Measurements from ENCODE around the gene MAP4K5.

Gene MAP4K5

DNA sequence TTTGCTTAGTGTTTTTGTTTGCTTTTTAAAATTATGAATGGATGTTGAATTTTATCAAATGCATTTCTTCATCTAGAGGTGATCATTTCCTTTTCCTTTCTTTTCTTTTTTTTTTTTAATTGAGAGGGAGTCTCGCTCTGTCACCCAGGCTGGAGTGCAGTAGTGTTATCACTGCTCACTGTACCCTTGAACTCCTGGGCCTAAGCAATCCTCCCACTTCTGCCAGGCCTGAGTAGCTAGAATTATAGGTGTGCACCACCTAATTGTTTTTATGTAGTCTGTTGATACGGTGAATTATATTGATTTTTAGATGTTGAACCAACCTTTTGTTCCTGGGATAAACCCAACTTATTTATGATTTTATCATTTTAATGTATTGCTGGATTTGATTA lies 134.2 kb downstream of the MAP4K5 start:
- DNase-seq = no peak

DNA sequence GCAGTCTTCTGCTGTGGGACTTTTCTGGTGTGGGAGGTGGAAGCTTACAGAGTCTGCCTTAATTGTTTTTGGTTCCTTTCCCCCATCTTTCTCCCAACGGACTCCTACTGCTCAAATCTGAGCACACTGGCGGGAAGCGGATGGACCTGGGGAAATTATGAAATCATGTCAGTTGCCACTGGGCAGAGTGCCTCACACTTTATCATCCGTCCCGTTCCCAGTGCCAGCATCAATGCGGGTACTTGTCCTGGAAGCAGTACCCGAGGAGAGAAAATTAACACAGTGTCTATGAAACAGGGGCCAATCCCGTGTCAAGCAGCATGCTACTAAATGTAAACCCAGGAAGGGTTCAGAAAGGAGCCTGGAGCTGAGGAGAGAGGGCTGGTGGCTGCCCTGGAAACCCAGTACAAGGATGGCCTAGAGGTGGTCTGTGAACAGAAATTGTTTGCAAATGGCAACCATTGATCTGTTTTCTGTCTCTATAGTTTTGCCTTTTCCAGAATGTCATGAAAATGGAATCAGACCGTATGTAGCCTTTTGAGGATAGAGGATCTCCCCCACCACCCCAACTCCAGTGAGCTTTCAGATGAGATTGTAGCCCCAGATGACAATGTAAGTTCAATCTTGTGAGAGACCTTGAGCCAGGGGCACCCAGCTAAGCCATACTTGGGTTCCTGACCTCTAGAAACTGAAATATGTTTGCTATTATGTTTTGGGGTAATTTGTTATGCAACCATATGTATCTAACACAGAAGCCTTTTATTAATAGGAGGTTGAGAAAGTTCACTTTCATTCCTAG lies 134.8 kb downstream of the MAP4K5 start:
- DNase-seq = no peak

DNA sequence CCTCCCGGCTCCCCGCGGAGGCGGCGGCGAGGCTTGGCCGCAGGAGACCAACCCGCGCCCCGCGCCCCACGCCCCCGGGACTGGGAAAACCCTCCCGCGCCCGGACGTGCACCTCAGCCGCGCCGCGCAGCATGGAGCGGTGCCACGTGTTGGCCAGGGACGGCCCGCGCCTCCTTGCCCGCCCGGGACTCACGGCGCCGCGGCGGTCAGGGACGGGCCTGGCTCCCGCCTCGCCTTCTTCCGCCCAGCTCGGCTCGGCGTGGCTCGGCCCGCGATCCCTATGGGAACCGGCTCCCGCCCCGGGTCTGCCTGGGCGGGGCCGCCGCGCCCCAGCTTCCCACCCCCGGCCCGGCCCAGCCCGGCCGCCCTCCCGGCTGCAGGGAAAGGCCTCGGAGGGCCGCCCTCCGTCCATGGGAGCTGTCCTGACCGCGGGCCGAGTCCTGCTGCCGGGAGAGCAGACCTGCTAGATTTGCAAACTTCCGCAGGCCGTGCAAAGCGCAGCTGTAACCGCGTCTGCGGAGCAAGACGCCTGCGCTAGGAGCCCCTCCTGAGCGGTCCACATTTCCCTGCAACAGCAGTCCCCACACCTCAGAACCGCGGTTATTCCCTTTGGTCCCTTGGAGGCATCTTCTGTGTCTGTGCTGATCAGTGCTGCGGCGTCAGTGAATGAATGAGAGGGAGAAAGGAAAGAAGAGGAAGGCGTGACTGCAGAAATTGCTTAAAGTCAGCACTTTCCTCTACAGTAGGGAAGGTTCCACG lies 135.6 kb downstream of the MAP4K5 start, which contains the start of gene CDKL1:
Gene CDKL1, minus strand, starts transcription at position 251 of the 759 bp plus-strand sequence. CDS start 1,013 bp downstream, outside the sequence.
- no peak for DNase-seq

DNA sequence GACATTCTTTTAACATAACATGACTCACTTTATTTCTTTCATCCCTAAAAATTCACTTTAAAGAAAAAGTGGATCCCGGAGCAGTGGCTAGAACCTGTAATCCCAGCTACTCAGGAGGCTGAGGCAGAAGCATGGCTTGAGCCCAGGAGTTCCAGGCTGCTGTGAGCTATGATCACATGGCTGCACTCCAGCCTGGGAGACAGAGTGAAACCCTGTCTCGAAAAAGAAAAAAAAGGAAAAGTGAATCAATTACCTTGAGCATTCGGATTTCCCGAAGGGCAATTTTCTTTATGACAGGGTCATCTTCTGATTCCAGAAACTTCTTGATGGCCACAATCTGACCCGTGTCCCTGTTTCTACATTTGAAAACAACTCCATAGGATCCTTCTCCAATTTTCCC lies 136.9 kb downstream of the MAP4K5 start:
- DNase-seq = no peak

- no peak for DNase-seq
Observed at GRCh38 chr14:50394713-50395112, 137.7 kb downstream of the MAP4K5 start.

DNA sequence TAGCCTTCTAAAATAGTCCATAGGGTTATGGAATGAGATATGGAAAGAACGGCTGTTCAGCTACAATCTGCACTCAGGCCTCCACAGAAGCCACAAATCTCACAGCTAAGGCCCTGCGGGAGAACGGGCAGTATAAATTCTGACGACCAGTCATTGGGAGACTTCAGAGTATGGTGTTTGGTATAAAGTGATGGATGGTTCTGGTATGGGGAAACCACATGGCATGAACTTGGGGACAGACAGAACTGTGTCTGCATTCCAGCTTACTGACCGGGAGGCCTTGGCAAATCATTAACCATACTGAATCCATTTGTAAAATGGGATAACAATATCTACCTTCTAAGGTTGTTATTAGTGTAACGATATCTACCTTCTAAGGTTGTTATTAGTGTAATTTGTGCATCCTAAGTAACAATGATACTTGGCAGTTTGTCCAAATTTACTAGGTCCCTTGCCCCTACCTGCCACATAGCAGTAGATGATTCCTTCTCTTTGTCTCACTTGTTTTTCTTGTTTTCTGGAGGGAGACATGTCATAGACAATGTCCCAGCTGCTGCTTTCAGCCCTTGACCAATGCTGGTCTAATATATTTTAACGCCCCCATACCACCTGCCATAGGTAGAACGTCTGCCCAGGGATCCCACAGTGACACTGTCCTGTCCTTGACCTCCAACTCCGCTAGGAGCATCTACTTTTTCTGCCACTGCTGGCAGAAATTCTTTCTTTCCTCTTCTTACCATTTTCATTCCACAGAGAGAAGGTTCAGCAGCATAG lies 142.5 kb downstream of the MAP4K5 start:
- DNase-seq = no peak

- no peak for DNase-seq
Observed at GRCh38 chr14:50388256-50388931, 144.0 kb downstream of the MAP4K5 start.

- no peak for DNase-seq
Observed at GRCh38 chr14:50387548-50387947, 144.8 kb downstream of the MAP4K5 start.

- DNase-seq = no peak
Observed at GRCh38 chr14:50383618-50384225, 148.6 kb downstream of the MAP4K5 start.

DNA sequence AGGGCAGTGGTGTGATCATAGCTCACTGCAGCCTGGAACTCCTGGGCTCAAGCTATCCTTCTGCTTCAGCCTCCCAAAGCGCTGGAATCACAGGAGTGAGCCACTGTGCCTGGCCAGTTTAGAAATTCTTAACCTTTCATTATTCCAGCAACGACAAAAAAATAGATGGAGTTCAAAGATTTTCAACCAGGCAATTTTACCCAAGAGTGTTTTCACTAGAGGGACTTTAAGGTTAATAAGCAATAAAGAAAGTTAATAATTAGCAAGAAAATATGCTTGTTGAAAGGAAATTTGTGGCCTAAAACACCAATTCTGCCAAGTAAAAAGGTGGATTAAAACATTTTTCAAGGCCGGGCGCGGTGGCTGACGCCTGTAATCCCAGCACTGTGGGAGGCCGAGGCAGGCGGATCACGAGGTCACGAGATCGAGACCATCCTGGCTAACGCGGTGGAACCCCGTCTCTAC lies 150.5 kb downstream of the MAP4K5 start:
- no peak for DNase-seq

DNA sequence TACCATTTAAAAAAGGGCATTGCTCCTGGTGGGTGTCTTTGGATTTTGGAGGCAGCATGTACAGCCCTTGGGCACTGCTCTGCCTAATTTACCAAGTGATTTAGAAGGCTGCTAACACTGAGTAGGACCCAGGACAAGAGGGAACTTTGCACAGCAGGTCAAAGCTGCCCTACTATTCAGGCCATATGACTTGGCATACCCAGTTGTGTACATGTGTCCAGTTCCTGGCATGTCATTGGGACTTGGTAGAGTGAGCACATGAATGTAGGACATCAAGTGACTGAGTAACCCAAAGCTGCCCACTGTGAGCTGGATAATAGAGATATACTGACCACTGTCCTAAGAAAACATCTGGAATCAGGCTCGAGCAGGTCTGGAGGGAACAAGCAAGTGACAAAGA lies 151.4 kb downstream of the MAP4K5 start:
- no peak for DNase-seq

GRCh38 chr14:50380455-50380854 lies 151.9 kb downstream of the MAP4K5 start:
- DNase-seq = no peak

DNA sequence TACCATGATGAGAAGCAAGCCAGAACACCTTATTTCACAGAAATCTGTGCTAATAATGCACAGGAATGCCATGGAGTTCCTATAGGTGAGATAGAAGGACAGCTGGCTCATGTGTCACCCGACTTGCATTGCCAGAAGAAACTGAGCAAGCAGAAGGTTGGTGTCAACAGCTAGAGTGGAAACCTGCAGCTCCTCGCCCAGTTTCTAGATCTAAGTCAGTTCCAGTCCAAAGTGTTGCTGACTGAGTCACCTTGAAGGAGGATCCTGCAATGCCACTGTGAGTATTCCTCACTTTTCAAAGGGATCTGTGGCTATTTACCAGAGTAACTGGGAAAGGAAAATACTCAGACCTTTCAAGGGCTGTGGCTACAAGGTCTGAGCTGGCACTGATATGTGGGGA lies 152.8 kb downstream of the MAP4K5 start:
- DNase-seq = no peak

DNA sequence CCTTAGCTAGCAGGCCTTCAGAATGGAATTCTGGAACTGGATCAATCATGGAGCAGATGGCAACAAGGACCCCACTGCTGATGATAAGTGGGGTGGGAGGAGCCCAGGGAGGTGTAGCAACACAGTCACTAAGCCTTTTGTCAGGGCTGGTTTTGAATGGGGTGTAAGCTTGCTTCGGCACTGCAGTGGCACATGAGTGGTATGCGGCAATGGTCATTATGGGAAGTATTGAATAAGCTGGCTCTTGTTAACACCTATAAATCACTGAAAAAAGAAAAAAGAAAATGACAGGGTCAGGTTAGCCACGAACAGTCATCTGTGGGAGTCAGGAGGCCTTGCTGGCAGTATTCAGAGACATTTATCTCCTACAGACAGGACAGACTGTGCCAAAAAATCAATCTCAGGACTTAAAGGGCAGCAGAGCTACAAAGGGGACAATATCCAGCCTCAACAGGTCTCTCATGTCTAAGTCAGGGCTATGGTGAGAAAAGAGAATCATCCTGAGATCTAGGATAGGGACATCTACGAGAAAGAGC lies 154.8 kb downstream of the MAP4K5 start:
- DNase-seq = no peak

DNA sequence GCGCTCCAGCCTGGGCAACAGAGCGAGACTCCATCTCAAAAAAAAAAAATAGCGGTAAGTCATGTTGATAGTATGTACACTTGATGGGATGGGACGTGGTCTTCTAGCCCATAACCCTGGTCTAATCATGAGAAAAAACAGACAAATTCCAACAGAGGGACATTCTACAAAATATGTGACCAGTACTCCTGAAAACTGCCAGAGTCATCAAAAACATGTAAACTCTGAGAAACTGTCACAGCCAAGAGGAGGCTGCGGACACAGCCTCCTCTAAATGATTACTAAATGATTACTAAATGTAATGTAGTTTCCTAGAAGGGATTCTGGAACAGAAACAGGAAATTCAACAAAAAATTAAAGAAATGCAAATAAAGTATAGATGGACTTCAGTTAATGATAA lies 156.6 kb downstream of the MAP4K5 start:
- no peak for DNase-seq

DNA sequence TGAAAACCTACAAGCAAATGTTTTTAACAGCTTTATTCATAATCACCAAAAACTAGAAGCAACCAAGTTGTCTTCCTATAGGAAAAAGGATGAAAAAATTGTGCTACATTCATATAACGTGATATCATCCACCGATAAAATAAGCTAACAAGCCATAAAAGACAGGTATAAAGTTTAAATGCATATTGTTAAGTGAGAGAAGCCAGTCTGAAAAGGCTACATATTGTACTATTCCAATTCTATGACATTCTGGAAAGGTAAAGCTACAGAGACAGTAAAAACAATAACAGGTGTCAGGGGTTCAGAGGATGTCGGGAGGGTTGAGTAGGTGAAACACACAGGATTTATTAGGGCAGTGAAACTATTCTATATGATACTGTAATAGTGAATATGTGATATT lies 158.4 kb downstream of the MAP4K5 start:
- DNase-seq = no peak

GRCh38 chr14:50371546-50371945 lies 160.8 kb downstream of the MAP4K5 start:
- DNase-seq = no peak
